HepG2 (cell line): ENCODE data around the gene EPB41L5. TPM values are rescaled to one million over a fixed set of nuclear protein-coding genes. Genes with fewer than 3 reads are reported as not detected.
"Not testable (repeated sequence)": the region's sequence is repeated elsewhere in the genome, so short reads cannot be mapped to it uniquely, and the experiment has no call there.

Experiments used
- ATAC-seq: fragments of 200-7000 bp; cut with Tn5 transposase; 3 replicates; pipeline ENCODE4 v1.9.1; 2020; ENCODE audit warnings: mild to moderate bottlenecking, moderate library complexity
- BruUV-seq: library from RNA; stranded (reverse); fragments of 400-500 nt; replicated peaks from 2 replicates; lab custom pipeline; 2021; lab: Mats Ljungman, UMichigan
- CTCF ChIA-PET: fragments of 300-600 bp; formaldehyde crosslinking; extraction: SDS; loops from one replicate; lab custom pipeline; 2021; ENCODE audit warnings: low total read pairs, inconsistent platforms, low intra/inter-chr PET ratio; lab: Yijun Ruan, JAX
- POLR2A ChIA-PET: fragments of 350-600 bp; sonication (Branson Sonifier 250); formaldehyde crosslinking; loops from one replicate; lab custom pipeline; 2020; ENCODE audit warnings: antibody characterized with exemption, inconsistent platforms; lab: Yijun Ruan, JAX
- DNase-seq: peaks from one replicate; pipeline ENCODE4 v3.0.0-alpha.2; 2015; ENCODE audit warnings: low spot score
- FAIRE-seq: peaks from 3 replicates; lab custom pipeline; 2011; peaks lifted over from hg19 to GRCh38; lab: Jason Lieb, UNC
- H2AFZ ChIP-seq: one replicate; pipeline ENCODE4 v1.6.1; 2011; ENCODE audit warnings: low read length, inconsistent platforms
- H3K27ac ChIP-seq: fragments of 300-600 bp; 3 replicates; pipeline ENCODE4 v1.8.0; 2011; ENCODE audit warnings: mixed run types, mild to moderate bottlenecking, mixed read lengths, low read length, inconsistent platforms; ENCODE audit not compliant: insufficient read depth; ENCODE audit errors: extremely low read length
- H3K27me3 ChIP-seq, 2 experiments: fragments of 200-600 bp in 1 of 2; 2 replicates in 1 of 2; 3 replicates in 1 of 2; pipeline versions ENCODE4 v1.6.0 to v1.8.0; 2011; ENCODE audit warnings: low read length in 2 of 2, mild to moderate bottlenecking in 2 of 2, moderate library complexity in 2 of 2, inconsistent platforms in 1 of 2; ENCODE audit not compliant: insufficient read depth in 2 of 2, control insufficient read depth in 1 of 2
- H3K36me3 ChIP-seq, 2 experiments: fragments of 200-600 bp in 1 of 2; replicated peaks in 1 of 2; 2 replicates in 1 of 2; 3 replicates in 1 of 2; pipeline versions ENCODE4 v1.5.1 to v1.8.0; 2011; ENCODE audit warnings: low read length in 2 of 2, inconsistent platforms in 1 of 2; ENCODE audit not compliant: insufficient read depth in 2 of 2, control insufficient read depth in 1 of 2
- H3K4me1 ChIP-seq: 2 replicates; pipeline ENCODE4 v1.5.1; 2012; ENCODE audit warnings: low read length, inconsistent platforms; ENCODE audit not compliant: insufficient read depth
- H3K4me2 ChIP-seq: 2 replicates; pipeline ENCODE4 v1.6.0; 2011; ENCODE audit warnings: low read depth, low read length, inconsistent platforms
- H3K4me3 ChIP-seq, 3 experiments: fragments of 200-600 bp in 1 of 3; sonication (generic), shearing (Covaris generic) in 1 of 3; replicated peaks in 1 of 3; 2 replicates each; pipeline ENCODE4 v1.5.1; 2011 to 2016; ENCODE audit warnings: low read length in 3 of 3, inconsistent platforms in 2 of 3, low read depth in 2 of 3, mild to moderate bottlenecking in 2 of 3, control low read depth in 1 of 3, mixed read lengths in 1 of 3; ENCODE audit not compliant: insufficient read depth in 1 of 3
- H3K79me2 ChIP-seq: one replicate; pipeline ENCODE4 v1.6.1; 2011; ENCODE audit warnings: low read length, inconsistent platforms; ENCODE audit not compliant: insufficient read depth
- H3K9ac ChIP-seq: 2 replicates; pipeline ENCODE4 v1.6.0; 2011; ENCODE audit warnings: mild to moderate bottlenecking, low read depth, low read length, inconsistent platforms; ENCODE audit not compliant: insufficient read depth
- H3K9me3 ChIP-seq: 2 replicates; pipeline ENCODE4 v1.5.1; 2012; ENCODE audit warnings: mild to moderate bottlenecking, low read length
- H4K20me1 ChIP-seq: 2 replicates; pipeline ENCODE4 v1.6.0; 2011; ENCODE audit warnings: inconsistent platforms, mild to moderate bottlenecking, low read length, moderate library complexity; ENCODE audit not compliant: insufficient read depth
- ATAD3A ChIP-seq: sonication (generic); formaldehyde crosslinking; IDR thresholded peaks from 2 replicates; pipeline ENCODE4 v1.4.0; 2020; ENCODE audit warnings: missing genetic modification reagents
- ETV5 ChIP-seq: IDR thresholded peaks from 2 replicates; pipeline ENCODE4 v1.6.1; 2018; ENCODE audit warnings: missing biosample characterization, missing genetic modification reagents, inconsistent platforms, borderline replicate concordance
- FOSL1 ChIP-seq: sonication (generic); formaldehyde crosslinking; IDR thresholded peaks from 2 replicates; pipeline ENCODE4 v1.9.0; 2021; ENCODE audit warnings: missing genetic modification reagents, borderline replicate concordance
- FOSL2 ChIP-seq: sonication (generic); formaldehyde crosslinking; IDR thresholded peaks from 2 replicates; pipeline ENCODE4 v1.4.0; 2020; ENCODE audit warnings: missing genetic modification reagents
- HOMEZ ChIP-seq: IDR thresholded peaks from 2 replicates; pipeline ENCODE4 v1.6.1; 2016; ENCODE audit warnings: low read depth
- SMC3 ChIP-seq: IDR thresholded peaks from 2 replicates; pipeline ENCODE4 v1.6.1; 2011; ENCODE audit warnings: low read length, improper control_type of control experiment
- ZBTB1 ChIP-seq: sonication (generic); formaldehyde crosslinking; IDR thresholded peaks from 2 replicates; pipeline ENCODE4 v1.4.0; 2020; ENCODE audit warnings: missing genetic modification reagents, borderline replicate concordance
- ZNF234 ChIP-seq: sonication (generic); formaldehyde crosslinking; conservative IDR thresholded peaks from 2 replicates; pipeline ENCODE4 v1.5.1; 2020; ENCODE audit warnings: mild to moderate bottlenecking, missing genetic modification reagents
- ZNF775 ChIP-seq: sonication (generic); formaldehyde crosslinking; IDR thresholded peaks from 2 replicates; pipeline ENCODE4 v1.4.0; 2020; ENCODE audit warnings: missing genetic modification reagents, mild to moderate bottlenecking, moderate library complexity, borderline replicate concordance
- WGBS: methylation state at CpG from one replicate; pipeline ENCODE4 v1.1.6; 2017; ENCODE audit warnings: low lambda C conversion rate; 5-methylcytosine and 5-hydroxymethylcytosine counted together
- in situ Hi-C: cut with HindIII; loops from 2 replicates; pipeline ENCODE4 v1.10.0; 2017; ENCODE audit warnings: low pct_unique_long_range_greater_than_20kb; ENCODE audit not compliant: extremely low pct_ligation_motif_present
- intact Hi-C: fragments of 100-400 bp; cut with micrococcal nuclease; formaldehyde crosslinking; loops from one replicate; pipeline ENCODE4 v1.10.0; 2022; ENCODE audit not compliant: unreplicated experiment
- polyA plus RNA-seq, 8 experiments: library from polyadenylated mRNA; depleted of rRNA in 3 of 8; stranded (reverse) in 7 of 8; unstranded in 1 of 8; fragments of >200 nt; fragmentation: Illumina TruSeq in 4 of 8; extraction: Trizol in 4 of 8; gene quantifications; 2 replicates each; pipeline versions ENCODE4 v1.2.1 to v1.2.3, GENCODE V29; 2011 to 2016; ENCODE audit warnings: low read depth in 4 of 8, missing spikeins in 1 of 8, mixed read lengths in 1 of 8; ENCODE audit not compliant: insufficient read depth in 1 of 8
- total RNA-seq, 5 experiments: library from RNA; depleted of rRNA; stranded (reverse); fragments of >200 nt; fragmentation: Illumina TruSeq; extraction: Trizol; gene quantifications; 2 replicates each; pipeline ENCODE4 v1.2.3, GENCODE V29; 2016; ENCODE audit warnings: low read depth in 1 of 5
- TF ChIP-seq, protein P1 (sequence below): sonication (generic); formaldehyde crosslinking; IDR thresholded peaks from 2 replicates; pipeline ENCODE4 v1.4.0; 2020; ENCODE audit warnings: missing genetic modification reagents

The EPB41L5 gene
- total and polyA plus RNA-seq, 2 of the 13 experiments (the other 11 are each of a cell fraction or from before 2014, with no cell fraction given), result 40.5 to 47.5 TPM

DNA sequence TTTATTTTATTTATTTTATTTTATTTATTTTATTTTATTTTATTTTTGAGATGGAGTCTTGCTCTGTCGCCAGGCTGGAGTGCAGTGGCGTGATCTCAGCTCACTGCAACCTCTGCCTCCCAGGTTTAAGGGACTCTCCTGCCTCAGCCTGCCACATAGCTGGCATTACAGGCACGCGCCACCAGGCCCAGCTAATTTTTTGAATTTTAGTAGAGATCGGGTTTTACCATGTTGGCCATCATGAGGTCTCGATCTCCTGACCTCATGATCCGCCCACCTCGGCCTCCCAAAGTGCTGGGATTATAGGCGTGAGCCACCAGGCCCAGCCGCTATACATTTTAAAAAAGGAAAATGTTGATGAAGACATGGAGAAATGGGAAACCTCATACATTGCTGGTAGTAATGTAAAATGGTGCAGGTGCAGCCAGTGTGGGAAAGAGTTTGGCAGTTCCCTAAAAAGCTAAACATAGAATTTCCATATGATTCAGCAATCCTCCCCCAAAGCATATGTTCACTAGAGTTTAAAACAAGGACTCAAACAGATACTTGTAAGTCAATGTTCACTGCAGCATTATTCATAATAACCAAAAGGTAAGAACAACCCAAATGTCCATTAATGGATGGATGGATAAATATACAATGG lies 187.1 kb downstream of the EPB41L5 start:
- CTCF ChIA-PET, H3K36me3 ChIP-seq, H3K27ac ChIP-seq, DNase-seq, H4K20me1 ChIP-seq, H3K9me3 ChIP-seq, ATAC-seq, BruUV-seq, FAIRE-seq, H3K4me2 ChIP-seq, intact Hi-C loops, H2AFZ ChIP-seq, H3K9ac ChIP-seq, POLR2A ChIA-PET, H3K79me2 ChIP-seq, H3K27me3 ChIP-seq, H3K4me3 ChIP-seq: not testable (repeated sequence)
- 56% methylated on average over 10 of the region's 10 CpGs for WGBS
- peaks cover 23% of the 10 kb centered on the region for H3K4me1 ChIP-seq
- in situ Hi-C loops, result loop anchor here (10.0 kb wide), 1 partner anchor 115 kb away; no protein-coding TSS in a partner anchor

GRCh38 chr2:120203251-120204021 lies 190.6 kb downstream of the EPB41L5 start:
- Histone ChIP-seq H3K9me3 (peaks cover under 1% of the 10 kb centered on the region; the same call in 1 of the 2 replicates), H3K36me3 (no peaks in the 10 kb centered on the region), H2AFZ (peak overlapping the region; percentile 24), H3K9ac (no peak overlapping the region), H4K20me1 (no peaks in the 10 kb centered on the region), H3K79me2 (no peaks in the 10 kb centered on the region), H3K27ac (no peak overlapping the region), H3K4me2 (peak overlapping the region; percentile 83), H3K4me1 (peaks cover 25% of the 10 kb centered on the region), H3K4me3 (peak overlapping the region; percentile 1 to 66 (median 7); a peak in 3 of 6 replicates), H3K27me3 (peaks cover 2 to 20% of the 10 kb centered on the region in 2 experiments; a peak in 3 of 5 replicates)
- peak; percentile 64 for ATAC-seq
- WGBS, result 3% methylated on average over 8 of the region's 10 CpGs
- ChIA-PET CTCF (no interaction called here), POLR2A (no interaction called here)
- in situ Hi-C loops, result loop anchor here (10.0 kb wide), 1 partner anchor 111 kb away; no protein-coding TSS in a partner anchor
- DNase-seq, result no peak
- FAIRE-seq, result no peak
- no TSS peak for BruUV-seq
- intact Hi-C loops, result no loop called here
- TF ChIP-seq ETV5 (CRISPR knock-in tag), result no peak
- TF ChIP-seq SMC3, result no peak
- no peak for TF ChIP-seq FOSL2 (CRISPR knock-in tag)
- TF ChIP-seq, protein P1, sequence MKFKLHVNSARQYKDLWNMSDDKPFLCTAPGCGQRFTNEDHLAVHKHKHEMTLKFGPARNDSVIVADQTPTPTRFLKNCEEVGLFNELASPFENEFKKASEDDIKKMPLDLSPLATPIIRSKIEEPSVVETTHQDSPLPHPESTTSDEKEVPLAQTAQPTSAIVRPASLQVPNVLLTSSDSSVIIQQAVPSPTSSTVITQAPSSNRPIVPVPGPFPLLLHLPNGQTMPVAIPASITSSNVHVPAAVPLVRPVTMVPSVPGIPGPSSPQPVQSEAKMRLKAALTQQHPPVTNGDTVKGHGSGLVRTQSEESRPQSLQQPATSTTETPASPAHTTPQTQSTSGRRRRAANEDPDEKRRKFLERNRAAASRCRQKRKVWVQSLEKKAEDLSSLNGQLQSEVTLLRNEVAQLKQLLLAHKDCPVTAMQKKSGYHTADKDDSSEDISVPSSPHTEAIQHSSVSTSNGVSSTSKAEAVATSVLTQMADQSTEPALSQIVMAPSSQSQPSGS (CRISPR knock-in tag), result no peak
- no peak for TF ChIP-seq ATAD3A (CRISPR knock-in tag)
- no peak for TF ChIP-seq HOMEZ (CRISPR knock-in tag)
- TF ChIP-seq ZBTB1, result no peak
- TF ChIP-seq ZNF775 (CRISPR knock-in tag), result 0 out of 2 replicates have a peak, but pooled peaks have one; percentile 23
- TF ChIP-seq ZNF234 (CRISPR knock-in tag), result no peak
- TF ChIP-seq FOSL1, result no peak
